ENCODE data around the gene KRTAP1-5.
"Not testable (repeated sequence)": the region's sequence is repeated elsewhere in the genome, so short reads cannot be mapped to it uniquely, and the experiment has no call there.

DNA sequence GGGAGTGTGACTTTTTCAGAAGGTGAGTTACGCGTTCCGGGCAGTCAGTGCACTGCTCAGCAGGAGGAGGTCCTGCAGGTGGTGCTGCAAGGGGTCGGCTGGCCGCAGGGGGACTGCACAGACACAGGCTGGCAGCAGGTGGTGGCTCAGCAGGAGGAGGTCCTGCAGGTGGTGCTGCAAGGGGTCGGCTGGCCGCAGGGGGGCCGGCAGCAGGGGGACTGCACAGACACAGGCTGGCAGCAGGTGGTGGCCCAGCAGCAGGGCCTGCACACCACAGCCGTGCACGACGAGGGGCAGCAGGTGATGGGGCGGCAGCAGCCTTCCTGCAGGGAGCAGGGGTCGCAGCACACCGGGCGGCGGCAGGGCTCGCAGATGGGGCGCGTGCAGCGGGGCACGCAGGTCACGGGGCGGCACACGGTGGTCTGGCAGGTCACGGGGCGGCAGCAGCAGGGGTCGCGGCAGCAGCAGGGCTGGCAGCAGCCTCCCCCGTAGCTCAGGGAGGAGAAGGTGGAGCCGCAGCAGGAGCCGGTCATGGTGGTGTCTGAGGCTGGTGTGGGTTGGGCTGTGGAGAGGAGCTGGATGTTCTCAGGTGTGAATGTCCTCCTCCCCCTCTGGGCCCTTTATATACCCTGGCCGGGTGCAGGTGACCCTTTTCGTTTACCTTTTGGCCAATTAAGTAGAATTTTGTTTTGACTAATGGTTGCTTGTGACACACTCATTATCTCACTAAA is 19.9 kb upstream of the KRTAP1-5 start, which contains the start of gene KRTAP2-1:
- TF ChIP-seq, protein P1, sequence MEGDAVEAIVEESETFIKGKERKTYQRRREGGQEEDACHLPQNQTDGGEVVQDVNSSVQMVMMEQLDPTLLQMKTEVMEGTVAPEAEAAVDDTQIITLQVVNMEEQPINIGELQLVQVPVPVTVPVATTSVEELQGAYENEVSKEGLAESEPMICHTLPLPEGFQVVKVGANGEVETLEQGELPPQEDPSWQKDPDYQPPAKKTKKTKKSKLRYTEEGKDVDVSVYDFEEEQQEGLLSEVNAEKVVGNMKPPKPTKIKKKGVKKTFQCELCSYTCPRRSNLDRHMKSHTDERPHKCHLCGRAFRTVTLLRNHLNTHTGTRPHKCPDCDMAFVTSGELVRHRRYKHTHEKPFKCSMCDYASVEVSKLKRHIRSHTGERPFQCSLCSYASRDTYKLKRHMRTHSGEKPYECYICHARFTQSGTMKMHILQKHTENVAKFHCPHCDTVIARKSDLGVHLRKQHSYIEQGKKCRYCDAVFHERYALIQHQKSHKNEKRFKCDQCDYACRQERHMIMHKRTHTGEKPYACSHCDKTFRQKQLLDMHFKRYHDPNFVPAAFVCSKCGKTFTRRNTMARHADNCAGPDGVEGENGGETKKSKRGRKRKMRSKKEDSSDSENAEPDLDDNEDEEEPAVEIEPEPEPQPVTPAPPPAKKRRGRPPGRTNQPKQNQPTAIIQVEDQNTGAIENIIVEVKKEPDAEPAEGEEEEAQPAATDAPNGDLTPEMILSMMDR (IDR thresholded peaks at IDR 0.05 in 2 of 3, conservative IDR thresholded peaks at IDR 0.05 in 1 of 3; ENCODE audit: control insufficient read depth in 2 of 3, extremely low read depth in 1 of 3, insufficient read depth in 1 of 3, low read depth in 3 of 3, low read length in 3 of 3): not testable (repeated sequence)
- TF ChIP-seq PML (IDR thresholded peaks at IDR 0.05; ENCODE audit: low read length); CHD2 (IDR thresholded peaks at IDR 0.05; ENCODE audit: borderline replicate concordance, low read depth, low read length); ZNF24 (IDR thresholded peaks at IDR 0.05); NRF1 (conservative IDR thresholded peaks at IDR 0.05; ENCODE audit: low read depth, low read length): not testable (repeated sequence)

Measured in GM12878 (cell line).